ENCODE measurements around the gene RAD23A.

GRCh38 chr19:12986726-12987125 lies 41.1 kb downstream of the RAD23A start:
- TF ChIP-seq CTCF (conservative IDR thresholded peaks at IDR 0.05 in 1 of 2, IDR thresholded peaks at IDR 0.05 in 1 of 2; ENCODE audit: extremely low read depth in 1 of 2, insufficient read depth in 1 of 2, low read depth in 1 of 2, low read length in 2 of 2) (no peak), EZH2 (IDR thresholded peaks at IDR 0.05; ENCODE audit: borderline replicate concordance, low read length) (no peak)

Data from mammary epithelial cell (primary cell).